Dermis blood vessel endothelial cell (primary cell): ENCODE data around the gene MLXIPL. TPM values are rescaled to one million over a fixed set of nuclear protein-coding genes. Genes with fewer than 3 reads are reported as not detected.
A peak's percentile ranks its signal among the peaks of the same experiment; 100 is the strongest.
"Not testable (repeated sequence)": the region's sequence is repeated elsewhere in the genome, so short reads cannot be mapped to it uniquely, and the experiment has no call there.

Source experiments
- DNase-seq: peaks from one replicate; pipeline ENCODE4 v3.0.0; 2010
- total RNA-seq: library from RNA; depleted of rRNA; stranded (reverse); fragments of >200 nt; gene quantifications from 2 replicates; pipeline ENCODE4 v1.2.3, GENCODE V29; 2014

Gene MLXIPL
- total RNA-seq, 1 donor from 2014 or later: not detected

DNA sequence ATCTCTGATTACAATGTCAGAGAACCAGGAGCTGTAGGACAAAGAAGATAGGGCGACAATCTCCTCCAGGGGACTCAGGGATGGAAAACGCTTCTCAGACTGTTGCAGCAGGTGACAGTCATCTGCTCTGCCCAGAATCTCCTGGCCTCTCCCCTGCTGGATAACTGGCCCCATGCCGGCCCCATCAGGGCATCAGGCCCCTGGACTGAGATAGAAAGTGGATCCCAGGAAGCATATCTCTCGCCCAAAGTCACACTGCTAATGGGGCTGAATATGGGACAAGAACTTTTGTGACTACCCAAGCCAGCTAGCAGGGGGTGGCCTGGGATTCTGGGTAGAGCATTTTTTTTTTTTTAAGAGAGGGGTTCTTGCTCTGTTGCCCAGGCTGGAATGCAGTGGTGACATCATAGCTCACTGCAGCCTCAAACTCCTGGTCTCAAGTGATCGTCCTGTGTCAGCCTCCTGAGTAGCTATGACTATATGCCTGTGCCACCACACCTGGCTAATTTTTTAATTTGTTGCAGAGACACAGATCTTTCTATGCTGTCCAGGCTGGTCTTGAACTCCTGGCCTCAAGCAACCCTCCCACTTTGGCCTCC is 20.5 kb upstream of the MLXIPL start:
- DNase-seq: no peak

DNA sequence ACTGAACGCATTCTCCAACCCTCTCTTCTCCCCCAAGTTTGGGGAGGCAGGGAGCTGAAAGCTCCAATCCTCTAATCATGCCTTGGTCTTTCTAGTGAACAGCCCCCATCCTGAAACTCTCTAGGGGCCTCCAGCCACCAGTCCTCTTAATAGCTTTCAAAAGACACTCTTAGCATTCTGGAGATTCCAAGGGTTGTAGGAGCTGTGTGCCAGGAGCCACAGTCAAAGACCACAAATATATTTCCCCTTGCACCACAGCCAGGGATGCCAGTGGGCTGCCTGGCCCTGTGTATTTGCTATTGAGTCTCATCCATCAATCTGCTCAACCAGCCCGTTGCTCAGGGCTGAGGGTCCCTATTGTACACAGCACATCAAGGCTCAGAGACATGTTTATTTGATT is 18.5 kb upstream of the MLXIPL start:
- DNase-seq: no peak

DNA sequence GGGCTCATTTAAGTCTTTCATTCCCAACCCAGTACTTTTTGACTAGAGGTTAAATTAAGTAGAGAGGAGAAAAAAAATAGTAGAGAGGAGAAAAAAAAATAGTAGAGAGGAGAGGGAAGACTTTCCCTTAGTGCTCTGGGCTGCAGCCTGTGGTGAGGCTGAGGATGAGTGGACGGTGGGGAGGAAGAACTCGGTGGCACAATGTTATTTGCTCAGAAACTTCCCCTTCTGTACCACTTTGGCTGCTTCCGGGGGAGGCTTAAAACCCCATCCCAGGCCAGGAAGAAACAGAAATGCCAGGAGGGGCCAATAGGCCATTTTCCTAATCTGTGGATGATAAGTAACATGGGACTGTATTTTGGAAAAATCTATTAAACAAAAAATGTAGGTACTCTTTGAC is 14.6 kb upstream of the MLXIPL start:
- DNase-seq: no peak

DNA sequence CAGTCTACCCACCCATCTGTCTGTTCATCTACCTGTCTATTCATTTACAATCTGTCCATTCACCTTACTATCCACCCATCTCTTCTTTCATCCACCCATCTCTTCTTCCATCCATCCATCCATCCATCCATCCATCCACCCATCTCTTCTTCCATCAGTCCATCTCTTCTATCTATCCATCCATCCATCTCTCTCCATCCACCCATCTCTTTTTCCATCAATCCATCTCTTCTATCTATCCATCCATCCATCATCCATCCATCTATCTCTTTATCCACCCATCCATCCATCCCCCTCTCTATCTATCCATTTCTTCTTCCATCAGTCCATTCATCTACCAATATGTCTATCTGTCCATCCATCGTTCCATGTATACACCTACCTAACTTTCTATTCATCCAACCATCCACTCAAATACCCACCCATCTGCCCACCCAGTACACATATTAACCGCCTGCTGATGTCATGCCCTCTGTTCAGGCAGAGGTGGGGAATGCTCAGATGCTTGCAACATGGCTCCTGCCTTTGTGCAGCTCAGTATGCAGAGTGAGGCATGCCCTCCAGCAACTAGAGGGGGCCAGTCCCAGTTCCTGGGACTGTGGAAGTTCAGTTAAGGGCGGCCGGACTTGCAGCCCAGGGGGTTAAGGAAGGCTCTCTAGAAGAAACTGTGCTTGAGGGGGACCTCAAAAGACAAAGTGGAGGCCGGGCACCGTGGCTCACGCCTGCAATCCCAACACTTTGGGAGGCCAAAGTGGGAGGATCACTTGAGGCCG is 11.3 kb upstream of the MLXIPL start:
- DNase-seq: no peak

DNA sequence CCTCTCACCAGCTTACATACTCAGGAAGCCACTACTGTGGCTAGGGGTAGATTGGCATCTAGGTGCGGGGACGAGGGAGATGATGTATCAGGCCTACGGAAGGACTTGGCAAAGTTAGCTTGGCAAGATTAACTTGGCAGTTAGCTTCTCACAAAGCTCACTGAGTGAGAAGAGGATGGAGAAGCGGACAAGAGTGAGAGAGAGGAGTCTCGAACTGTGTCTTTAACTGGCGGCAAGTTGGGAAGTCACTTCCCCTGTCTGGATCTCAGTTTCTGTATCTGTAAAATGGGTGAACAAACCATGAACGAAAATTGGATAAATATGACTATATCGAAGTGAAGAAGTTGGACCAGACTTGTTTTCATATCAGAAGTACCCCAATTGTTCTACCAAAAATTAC is 9.5 kb upstream of the MLXIPL start:
- DNase-seq: no peak

DNA sequence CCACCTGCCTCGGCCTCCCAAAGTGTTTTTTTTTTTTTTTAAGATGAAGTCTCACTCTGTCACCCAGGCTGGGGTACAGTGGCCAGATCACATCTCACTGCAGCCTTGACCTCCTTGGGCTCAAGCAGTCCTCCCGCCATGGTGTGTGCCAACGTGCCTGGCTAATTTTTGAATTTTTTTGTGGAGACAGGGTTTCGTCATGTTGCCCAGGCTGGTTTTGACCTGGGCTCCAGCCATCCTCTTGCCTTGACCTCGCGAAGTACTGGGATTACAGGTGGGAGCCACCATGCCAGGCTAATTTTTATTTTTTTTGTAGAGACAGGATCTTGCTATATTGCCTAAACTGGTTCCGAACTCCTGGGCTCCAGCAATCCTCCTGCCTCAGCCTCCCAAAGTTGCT is 9.0 kb upstream of the MLXIPL start:
- no peak for DNase-seq

DNA sequence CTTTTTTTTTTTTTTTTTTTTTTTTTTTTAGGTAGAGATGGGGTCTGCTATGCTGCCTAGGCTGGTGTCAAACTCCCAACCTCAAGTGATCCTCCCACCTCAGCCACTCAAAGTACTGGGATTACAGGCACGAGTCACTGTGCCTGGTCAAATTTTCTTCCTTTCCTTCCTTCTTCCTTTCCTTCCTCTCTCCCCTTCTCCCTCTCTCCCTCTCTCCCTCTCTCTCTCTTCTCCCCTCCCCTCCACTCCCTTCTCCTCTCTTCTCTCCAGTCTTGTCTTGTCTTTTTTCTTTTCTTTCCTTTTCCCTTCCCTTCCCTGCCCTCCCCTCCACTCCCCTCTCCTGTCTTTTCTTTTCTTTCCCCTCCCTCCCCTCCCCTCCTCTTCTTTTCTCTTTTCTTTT is 7.2 kb upstream of the MLXIPL start:
- DNase-seq: no peak

DNA sequence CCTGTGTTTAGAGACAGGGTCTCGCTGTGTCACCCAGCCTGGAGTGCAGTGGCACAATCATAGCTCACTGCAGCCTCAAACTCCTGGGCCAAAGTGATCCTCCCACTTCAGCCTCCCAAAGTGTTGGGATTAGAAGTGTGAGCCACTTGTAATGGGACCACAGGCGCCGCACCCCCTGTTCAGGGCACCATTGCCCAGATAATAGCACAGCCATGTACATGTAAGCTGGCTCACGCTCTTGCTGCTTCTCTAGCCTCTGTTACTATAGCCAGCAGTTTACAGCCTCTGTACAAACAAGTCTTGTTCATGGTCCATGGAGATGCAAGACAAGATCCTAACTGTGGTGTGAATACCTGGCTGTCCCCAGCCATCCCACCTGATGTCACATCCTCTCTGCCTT is 4.2 kb upstream of the MLXIPL start:
- no peak for DNase-seq

DNA sequence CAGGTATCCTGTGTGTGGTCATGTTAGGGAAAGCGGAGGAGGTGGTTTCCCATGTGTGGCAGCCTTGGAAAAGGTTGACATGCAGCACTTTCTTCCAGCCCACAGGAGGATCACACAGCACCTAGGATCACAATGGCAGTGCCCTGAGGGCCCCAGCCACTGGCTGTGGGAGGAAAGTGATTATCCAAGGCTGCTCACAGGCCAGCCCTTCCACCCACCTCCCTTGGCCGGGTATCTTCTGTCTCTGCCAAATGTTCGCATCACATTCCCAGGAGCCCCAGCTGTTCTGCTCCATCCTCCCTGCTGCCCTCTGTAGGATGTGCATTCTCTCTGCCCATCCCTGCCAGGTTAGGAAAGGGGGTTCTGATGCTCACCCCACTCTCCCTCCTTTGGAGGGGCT is 2.5 kb upstream of the MLXIPL start:
- DNase-seq: no peak

DNA sequence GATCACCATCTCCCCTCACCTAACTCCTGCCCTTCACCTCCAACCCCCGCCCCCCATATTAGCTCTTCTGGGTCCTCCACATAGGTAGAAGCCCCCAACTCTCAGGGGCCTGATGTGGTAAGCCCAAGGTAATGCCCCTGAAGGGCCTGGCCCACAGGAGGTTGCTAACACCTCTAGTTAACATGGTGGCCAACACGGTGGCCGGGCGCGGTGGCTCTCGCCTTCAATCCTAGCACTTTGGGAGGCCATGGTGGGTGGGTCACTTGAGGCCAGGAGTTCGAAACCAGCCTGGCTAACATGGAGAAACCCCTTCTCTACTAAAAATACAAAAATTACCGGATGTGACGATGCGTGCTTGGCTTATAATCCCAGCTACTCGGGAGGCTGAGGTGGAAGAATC is 954 bp upstream of the MLXIPL start:
- DNase-seq: no peak

DNA sequence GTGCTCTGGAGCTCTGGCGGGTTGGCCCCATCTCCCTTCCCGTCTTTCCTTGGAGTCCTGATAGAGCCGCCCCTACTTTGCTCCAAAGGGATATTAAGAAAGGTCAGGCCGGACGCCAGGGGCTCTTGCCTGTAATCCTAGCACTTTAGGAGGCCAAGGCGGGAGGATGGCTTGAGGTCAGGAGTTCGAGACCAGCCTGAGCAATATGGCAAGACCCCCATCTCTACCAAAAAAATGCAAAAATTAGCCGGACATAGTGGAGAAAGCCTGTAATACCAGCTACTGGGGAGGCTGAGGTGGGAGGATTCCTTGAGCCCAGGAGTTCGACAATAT is 313 bp upstream of the MLXIPL start:
- no peak for DNase-seq

DNA sequence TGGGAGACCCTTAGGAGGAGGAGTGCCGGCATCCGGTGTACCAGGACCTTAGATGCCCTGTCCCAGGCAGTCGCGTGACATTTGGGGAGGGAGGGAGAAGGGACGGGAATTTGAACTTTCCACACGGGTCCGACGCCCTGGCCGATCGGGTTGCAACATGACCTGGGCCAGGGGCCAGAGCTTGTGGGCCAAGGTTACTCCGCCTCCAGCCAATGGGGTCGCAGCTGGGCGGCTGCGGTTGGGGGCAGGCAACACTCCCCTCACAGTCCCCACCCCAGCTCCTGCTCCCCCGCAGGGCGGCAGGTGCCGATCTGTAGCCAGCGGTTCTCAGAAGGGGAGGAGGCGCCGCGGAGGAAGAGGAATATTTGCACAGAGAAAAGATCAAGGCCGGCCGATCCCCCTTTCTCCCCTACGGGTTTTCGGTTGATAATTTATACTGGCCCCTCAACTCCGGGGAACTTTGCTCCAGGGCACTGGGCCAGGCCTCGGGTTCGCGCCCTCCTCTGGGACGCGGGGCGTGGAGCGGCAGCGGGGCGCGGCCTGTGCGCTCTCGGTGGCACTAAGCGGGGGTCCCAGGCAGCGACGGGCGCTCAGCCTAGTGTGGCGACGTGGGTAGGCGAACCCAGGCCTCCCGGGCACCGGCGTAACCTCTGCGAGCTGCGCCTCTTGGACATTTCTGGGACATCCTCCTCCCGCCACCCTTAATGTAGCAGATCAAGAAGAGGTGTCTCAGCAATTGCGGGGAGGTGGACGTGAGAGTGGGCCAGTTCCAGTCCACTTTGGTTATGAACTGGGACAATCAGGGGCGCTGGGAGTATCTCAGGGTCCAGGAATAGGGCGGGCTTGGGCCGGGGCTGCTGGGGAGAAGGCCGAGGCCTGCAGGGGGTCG is 1.2 kb downstream of the MLXIPL start:
- DNase-seq: no peak

DNA sequence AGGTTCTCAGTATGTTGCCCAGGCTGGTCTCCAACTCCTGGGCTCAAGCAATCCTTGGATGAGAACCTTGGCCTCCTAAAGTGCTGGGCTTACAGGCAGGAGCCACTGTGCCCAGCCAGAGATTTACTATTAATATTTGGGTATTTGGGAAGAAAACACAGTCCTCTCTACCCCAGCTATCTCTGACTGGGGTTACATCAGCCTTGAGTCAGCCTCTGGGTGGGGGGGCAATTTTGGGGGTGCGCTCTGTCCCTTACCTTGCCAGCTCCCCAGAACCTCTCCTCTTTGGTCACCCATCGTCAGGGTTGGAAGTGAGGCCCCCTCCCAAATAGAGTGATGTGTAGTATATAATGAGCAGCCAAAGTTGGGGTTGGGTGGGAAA is 1.8 kb downstream of the MLXIPL start:
- no peak for DNase-seq

DNA sequence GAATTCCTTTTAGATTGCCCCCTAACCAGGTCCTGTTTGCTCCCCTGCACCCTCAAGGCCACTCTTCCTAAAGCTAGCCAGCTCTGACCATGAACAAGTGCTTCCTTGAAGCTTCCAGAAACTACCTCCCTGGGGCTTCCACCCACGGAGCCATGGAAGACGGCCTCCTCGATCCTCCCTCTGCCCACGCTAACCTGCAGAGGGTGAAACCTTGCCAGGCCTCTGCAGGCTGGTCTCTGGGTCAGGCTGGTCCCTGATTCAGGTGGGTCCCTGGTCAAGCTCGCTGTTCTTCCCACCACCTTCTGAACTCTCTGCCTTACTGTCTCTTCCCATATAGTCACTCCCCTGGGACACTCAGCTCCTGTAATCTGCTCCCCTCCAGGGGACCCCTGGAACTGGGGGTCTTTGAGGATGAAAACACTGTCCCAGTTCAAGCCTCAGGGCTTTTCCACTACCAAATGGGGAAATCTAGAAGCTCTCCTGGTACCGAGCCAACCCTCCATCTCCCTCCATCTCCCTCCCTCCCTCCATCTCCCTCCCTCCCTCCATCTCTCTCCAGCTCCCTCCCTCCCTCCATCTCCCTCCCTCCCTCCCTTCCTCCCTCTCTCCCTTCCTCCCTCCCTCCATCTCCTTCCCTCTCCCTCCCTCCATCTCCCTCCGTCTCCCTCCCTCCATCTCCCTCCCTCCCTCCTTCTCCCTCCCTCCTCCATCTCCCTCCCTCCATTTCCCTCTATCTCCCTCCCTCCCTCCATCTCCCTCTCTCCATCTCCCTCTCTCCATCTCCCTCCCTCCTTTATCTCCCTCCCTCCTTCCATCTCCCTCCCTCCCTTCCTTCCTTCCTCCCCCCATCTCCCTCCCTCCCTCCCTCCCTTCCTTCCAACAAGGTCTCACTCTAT is 2.9 kb downstream of the MLXIPL start:
- no peak for DNase-seq

DNA sequence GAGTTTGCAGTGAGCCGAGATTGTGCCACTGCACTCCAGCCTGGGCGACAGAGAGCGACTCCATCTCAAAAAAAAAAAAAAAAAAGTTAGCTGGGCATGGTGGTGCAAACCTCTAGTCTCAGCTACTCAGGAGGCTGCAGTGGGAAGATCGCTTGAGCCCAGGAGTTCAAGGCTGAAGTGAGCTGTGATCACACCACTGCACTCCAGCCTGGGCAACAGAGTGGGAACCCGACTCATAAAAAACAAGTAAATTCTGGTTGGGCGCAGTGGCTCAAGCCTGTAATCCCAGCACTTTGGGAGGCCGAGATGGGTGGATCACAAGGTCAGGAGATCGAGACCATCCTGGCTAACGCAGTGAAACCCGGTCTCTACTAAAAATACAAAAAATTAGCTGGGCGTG is 4.9 kb downstream of the MLXIPL start:
- not testable (repeated sequence) for DNase-seq

DNA sequence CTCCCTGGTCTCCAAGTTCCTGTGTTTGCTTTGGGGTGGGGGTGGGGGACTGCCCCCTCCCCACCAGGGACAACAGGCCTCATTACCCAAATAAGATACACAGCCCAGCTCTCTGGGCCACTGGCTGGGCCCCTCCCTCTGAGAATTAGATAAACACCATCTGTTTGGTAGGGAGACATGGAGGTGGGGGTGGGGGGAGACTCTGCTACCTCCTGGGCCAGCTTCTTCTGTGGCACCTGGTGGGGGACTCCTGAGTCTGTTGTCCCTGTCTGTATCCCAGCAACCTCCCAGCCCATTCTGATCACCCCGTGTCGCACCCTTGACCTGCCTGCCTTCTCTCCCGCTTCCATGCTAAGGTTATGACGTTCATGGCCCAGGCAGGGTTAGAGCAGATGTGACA is 5.8 kb downstream of the MLXIPL start:
- DNase-seq: no peak

DNA sequence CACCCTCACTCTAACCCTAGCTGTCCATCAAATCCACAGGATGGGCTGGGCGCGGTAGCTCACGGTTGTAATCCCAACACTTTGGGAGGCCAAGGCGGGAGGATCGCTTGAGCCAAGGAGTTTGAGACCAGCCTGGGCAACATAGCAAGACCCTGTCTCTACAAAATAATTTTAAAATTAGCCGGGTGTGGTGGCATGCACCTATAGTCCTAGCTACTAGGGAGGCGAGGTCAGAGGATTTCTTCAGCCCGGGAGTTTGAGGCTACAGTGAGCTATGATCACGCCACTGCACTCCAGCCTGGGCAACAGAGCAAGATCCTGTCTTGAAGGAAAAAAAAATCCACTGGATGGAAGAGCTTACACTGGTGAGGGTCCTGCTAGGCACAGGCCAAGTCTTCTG is 6.8 kb downstream of the MLXIPL start:
- not testable (repeated sequence) for DNase-seq

DNA sequence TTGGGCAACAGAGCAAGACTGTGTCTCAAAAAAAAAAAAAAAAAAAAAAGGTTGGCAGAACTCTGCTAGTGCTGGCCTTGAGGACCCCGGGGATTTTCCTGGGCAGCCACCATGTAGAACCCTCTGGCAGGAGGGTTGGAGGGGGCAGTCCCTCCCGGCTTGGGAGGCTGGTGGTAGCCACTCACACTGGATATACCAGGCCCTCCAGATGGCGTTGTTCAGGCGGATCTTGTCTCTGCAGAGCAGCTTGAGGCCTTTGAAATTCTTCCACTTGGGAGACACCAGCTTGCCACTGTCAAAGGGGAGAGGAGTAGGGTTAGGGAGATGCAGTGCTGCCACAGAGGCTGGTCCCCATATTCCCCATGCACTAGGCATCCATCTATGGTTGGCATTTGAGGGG is 8.4 kb downstream of the MLXIPL start:
- peak; percentile 18 for DNase-seq

DNA sequence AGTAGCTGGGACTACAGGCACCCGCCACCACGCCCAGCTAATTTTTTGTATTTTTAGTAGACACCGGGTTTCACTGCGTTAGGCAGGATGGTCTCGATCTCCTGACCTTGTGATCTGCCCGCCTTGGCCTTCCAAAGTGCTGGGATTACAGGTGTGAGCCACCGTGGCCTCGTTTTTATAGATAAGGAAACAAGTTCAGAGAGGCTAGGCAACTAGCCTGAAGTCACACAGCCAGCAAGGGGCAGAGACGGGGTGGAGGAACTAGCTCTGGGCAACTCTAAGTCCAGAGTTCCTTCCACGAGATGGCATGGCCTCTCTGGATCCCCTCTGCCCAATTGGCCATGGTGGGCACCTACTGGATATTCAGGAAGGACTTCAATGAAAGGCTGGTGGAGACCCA is 9.4 kb downstream of the MLXIPL start:
- not testable (repeated sequence) for DNase-seq

DNA sequence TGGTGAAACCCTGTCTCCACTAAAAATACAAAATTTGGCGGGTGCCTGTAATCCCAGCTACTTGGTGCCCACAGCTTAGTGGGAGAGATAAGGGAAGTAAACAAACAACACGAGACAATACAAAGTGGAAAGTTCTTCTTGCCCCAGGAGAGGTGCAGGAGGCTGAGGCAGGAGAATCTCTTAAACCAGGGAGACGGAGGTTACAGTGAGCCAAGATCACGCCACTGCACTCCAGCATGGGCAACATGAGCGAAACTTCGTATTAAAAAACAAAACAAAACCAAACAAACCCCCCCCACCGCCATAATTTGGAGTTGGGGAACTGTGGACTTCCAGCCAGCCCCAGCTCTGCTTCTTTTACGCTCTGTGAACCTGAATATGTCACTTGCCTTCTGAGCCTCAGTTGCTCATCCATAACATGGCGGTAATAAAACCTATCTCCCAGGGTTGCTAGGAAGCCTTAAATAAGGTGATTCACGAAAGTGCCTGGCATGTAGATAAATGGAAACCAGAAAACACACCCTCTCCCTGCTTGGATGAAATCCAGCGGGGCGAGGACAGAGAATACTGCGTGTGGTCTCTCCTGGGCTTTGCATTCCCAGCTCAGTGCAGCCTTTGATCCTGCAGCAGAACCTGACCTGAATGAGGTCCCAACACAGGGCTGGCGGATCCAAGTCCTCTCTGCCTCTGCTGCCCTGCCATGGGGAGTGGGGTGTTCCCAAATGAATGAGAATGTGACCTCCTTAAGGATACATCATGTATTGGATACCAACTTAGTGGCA is 10.2 kb downstream of the MLXIPL start:
- DNase-seq: no peak

DNA sequence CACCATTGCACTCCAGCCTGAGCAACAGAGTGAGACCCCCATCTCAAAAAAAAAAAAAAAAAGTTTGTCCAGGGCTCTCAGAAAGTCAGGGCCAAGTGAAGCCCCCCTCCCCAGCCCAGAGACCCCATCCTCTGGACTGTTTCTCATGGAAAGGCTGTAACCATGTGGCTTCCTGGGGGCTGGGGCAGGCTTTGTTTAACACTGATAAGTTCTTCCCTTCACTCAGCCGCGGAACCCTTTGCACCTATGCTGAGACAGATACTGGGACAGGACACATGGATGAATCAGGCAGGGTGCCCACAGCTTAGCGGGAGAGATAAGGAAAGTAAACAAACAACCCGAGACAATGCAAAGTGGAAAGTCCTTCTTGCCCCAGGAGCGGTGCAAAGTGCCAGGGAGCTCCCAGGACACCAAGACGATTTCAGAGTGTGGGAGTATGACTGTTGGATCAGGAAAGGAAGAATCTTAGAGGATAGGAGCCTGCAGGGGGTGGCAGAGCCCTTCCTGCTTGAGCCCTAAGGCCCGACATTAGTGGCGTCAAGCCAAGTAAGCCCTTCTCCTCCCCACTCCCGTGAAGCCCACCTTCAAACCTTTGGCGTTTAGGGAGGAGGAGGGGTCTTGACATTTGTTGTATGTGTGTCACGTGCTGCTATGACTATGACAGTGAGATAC is 11.6 kb downstream of the MLXIPL start:
- DNase-seq: peak; percentile 41
